HG03558 (cell line): ENCODE results near the gene KAT7.

Experiments used
- ATAC-seq: cut with Tn5 transposase; IDR thresholded peaks from one replicate; pipeline ENCODE4 v1.9.1; 2021; ENCODE audit warnings: moderate number of reproducible peaks; ENCODE audit not compliant: unreplicated experiment; ENCODE audit errors: extremely low read depth

Gene KAT7

GRCh38 chr17:49861150-49861884, 72.8 kb downstream of the KAT7 start:
- ATAC-seq = no peak

GRCh38 chr17:49862781-49863331, 74.4 kb downstream of the KAT7 start:
- no peak for ATAC-seq

- ATAC-seq = no peak
Measured at GRCh38 chr17:49866019-49866380, 77.5 kb downstream of the KAT7 start.

- no peak for ATAC-seq
Measured at GRCh38 chr17:49866882-49867413, 78.5 kb downstream of the KAT7 start.

GRCh38 chr17:49869038-49869374, 80.5 kb downstream of the KAT7 start:
- ATAC-seq = no peak

GRCh38 chr17:49870298-49870697, 81.8 kb downstream of the KAT7 start:
- ATAC-seq = no peak

GRCh38 chr17:49871211-49871610, 82.7 kb downstream of the KAT7 start:
- no peak for ATAC-seq

- no peak for ATAC-seq
Measured at GRCh38 chr17:49872754-49873377, 84.4 kb downstream of the KAT7 start.

- ATAC-seq = no peak
Measured at GRCh38 chr17:49873466-49873865, 85.0 kb downstream of the KAT7 start.

GRCh38 chr17:49873926-49874325, 85.4 kb downstream of the KAT7 start:
- no peak for ATAC-seq

- no peak for ATAC-seq
Measured at GRCh38 chr17:49874911-49875310, 86.4 kb downstream of the KAT7 start.

GRCh38 chr17:49875685-49876084, 87.2 kb downstream of the KAT7 start:
- ATAC-seq = no peak

GRCh38 chr17:49878931-49879904, 90.7 kb downstream of the KAT7 start:
- no peak for ATAC-seq

- ATAC-seq = no peak
Measured at GRCh38 chr17:49880291-49881053, 92.0 kb downstream of the KAT7 start.

GRCh38 chr17:49881054-49881402, 92.5 kb downstream of the KAT7 start:
- ATAC-seq = no peak

- no peak for ATAC-seq
Measured at GRCh38 chr17:49882434-49882833, 94.0 kb downstream of the KAT7 start.
